HEK293 (cell line): ENCODE data around the gene SCGB1C1.

ENCODE experiments used
- PATZ1 ChIP-seq: fragments of 450-650 bp; formaldehyde crosslinking; IDR thresholded peaks from 2 replicates; pipeline ENCODE4 v1.5.1; 2016; ENCODE audit warnings: missing biosample characterization, missing genetic modification characterization
- TCF7L2 ChIP-seq: IDR thresholded peaks from 2 replicates; pipeline ENCODE4 v1.6.1; 2011; ENCODE audit warnings: low read depth, mild to moderate bottlenecking, inconsistent platforms, low read length, moderate library complexity, borderline replicate concordance
- TSHZ1 ChIP-seq: fragments of 450-650 bp; formaldehyde crosslinking; IDR thresholded peaks from 2 replicates; pipeline ENCODE4 v1.5.1; 2016; ENCODE audit warnings: missing biosample characterization, missing genetic modification characterization, borderline replicate concordance
- YY1 ChIP-seq: fragments of 450-650 bp; formaldehyde crosslinking; IDR thresholded peaks from 2 replicates; pipeline ENCODE4 v1.5.1; 2018; ENCODE audit warnings: missing biosample characterization, missing genetic modification characterization
- ZNF239 ChIP-seq: fragments of 450-650 bp; formaldehyde crosslinking; IDR thresholded peaks from 2 replicates; pipeline ENCODE4 v1.5.1; 2016; ENCODE audit warnings: missing biosample characterization, missing genetic modification characterization
- TF ChIP-seq, protein P1 (sequence below): fragments of 450-650 bp; formaldehyde crosslinking; IDR thresholded peaks from 2 replicates; pipeline ENCODE4 v1.5.1; 2016; ENCODE audit warnings: missing biosample characterization, missing genetic modification characterization
- TF ChIP-seq, protein P2 (sequence below): fragments of 450-650 bp; formaldehyde crosslinking; IDR thresholded peaks from 2 replicates; pipeline ENCODE4 v1.5.1; 2016; ENCODE audit warnings: missing biosample characterization, missing genetic modification characterization

- TF ChIP-seq, protein P1, sequence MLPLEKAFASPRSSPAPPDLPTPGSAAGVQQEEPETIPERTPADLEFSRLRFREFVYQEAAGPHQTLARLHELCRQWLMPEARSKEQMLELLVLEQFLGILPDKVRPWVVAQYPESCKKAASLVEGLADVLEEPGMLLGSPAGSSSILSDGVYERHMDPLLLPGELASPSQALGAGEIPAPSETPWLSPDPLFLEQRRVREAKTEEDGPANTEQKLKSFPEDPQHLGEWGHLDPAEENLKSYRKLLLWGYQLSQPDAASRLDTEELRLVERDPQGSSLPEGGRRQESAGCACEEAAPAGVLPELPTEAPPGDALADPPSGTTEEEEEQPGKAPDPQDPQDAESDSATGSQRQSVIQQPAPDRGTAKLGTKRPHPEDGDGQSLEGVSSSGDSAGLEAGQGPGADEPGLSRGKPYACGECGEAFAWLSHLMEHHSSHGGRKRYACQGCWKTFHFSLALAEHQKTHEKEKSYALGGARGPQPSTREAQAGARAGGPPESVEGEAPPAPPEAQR (tag by site-specific recombination): no peak
- TF ChIP-seq TCF7L2 (no peak), YY1 (tag by site-specific recombination) (no peak), ZNF239 (no peak), PATZ1 (no peak), TSHZ1 (tag by site-specific recombination) (no peak)
- TF ChIP-seq, protein P2, sequence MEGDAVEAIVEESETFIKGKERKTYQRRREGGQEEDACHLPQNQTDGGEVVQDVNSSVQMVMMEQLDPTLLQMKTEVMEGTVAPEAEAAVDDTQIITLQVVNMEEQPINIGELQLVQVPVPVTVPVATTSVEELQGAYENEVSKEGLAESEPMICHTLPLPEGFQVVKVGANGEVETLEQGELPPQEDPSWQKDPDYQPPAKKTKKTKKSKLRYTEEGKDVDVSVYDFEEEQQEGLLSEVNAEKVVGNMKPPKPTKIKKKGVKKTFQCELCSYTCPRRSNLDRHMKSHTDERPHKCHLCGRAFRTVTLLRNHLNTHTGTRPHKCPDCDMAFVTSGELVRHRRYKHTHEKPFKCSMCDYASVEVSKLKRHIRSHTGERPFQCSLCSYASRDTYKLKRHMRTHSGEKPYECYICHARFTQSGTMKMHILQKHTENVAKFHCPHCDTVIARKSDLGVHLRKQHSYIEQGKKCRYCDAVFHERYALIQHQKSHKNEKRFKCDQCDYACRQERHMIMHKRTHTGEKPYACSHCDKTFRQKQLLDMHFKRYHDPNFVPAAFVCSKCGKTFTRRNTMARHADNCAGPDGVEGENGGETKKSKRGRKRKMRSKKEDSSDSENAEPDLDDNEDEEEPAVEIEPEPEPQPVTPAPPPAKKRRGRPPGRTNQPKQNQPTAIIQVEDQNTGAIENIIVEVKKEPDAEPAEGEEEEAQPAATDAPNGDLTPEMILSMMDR (tag by site-specific recombination): no peak
Observed at GRCh38 chr11:232783-233565, 40.1 kb downstream of the SCGB1C1 start.
